Right lobe of liver (tissue), 6 donors: ENCODE results near the gene GPR39. TPM values are rescaled to one million over a fixed set of nuclear protein-coding genes. Genes with fewer than 3 reads are reported as not detected.

Experiments
- ATAC-seq, 4 donors: fragments of 200-7000 bp; cut with Tn5 transposase; one replicate each; pipeline ENCODE4 v1.9.1; 2020; ENCODE audit warnings: mild to moderate bottlenecking in 4 of 4, moderate library complexity in 4 of 4
- DNase-seq, 3 donors: peaks; one replicate each; pipeline ENCODE4 v3.0.0-alpha.2; 2020
- H3K27ac ChIP-seq, 3 donors: fragments of 200-600 bp; one replicate each; pipeline ENCODE4 v1.8.0; 2022
- H3K27me3 ChIP-seq, 2 donors: fragments of 200-600 bp; one replicate each; pipeline ENCODE4 v1.8.0; 2022
- H3K36me3 ChIP-seq, 4 donors: fragments of 200-600 bp; sonication (generic) in 1 of 4; one replicate each; pipeline versions ENCODE4 v1.5.1 to v1.8.0; 2017 to 2022; ENCODE audit warnings: control low read depth in 1 of 4
- H3K4me1 ChIP-seq, 4 donors: fragments of 200-600 bp; sonication (generic) in 1 of 4; one replicate each; pipeline versions ENCODE4 v1.5.1 to v1.8.0; 2017 to 2022; ENCODE audit warnings: control low read depth in 1 of 4
- H3K4me3 ChIP-seq, 3 donors: fragments of 200-600 bp; one replicate each; pipeline ENCODE4 v1.8.0; 2022
- H3K9me3 ChIP-seq, 4 donors: fragments of 200-600 bp; sonication (generic) in 1 of 4; one replicate each; pipeline versions ENCODE4 v1.5.1 to v1.8.0; 2017 to 2022; ENCODE audit warnings: control low read depth in 1 of 4
- POLR2A ChIP-seq: fragments of 450-650 bp; IDR thresholded peaks from one replicate; pipeline ENCODE4 v1.6.1; 2017; ENCODE audit warnings: antibody characterized with exemption, mild to moderate bottlenecking
- WGBS: methylation state at CpG from one replicate; pipeline ENCODE4 v1.1.6; 2018; ENCODE audit warnings: low coverage, low lambda C conversion rate; ENCODE audit not compliant: insufficient coverage; ENCODE audit errors: missing lambda C conversion rate; 5-methylcytosine and 5-hydroxymethylcytosine counted together
- intact Hi-C, 2 donors: fragments of 100-400 bp; cut with DNase I; formaldehyde crosslinking; loops; one replicate each; pipeline versions ENCODE4 v1.11.2 to v1.14.1; 2022
- total RNA-seq, 6 experiments: library from RNA; depleted of rRNA in 2 of 6; stranded (reverse); fragments of >200 nt in 2 of 6; fragmentation: NEBNext Ultra II Directional in 3 of 6; extraction: Animal tissue kit (Norgen Biotek cat#: 25700) in 3 of 6; gene quantifications; one replicate each; pipeline versions ENCODE4 v1.1.0 to v1.2.4, GENCODE V29; 2016 to 2023
- TF ChIP-seq, protein P1 (sequence below), 4 donors: fragments of 200-600 bp in 3 of 4; fragments of 450-650 bp in 1 of 4; IDR thresholded peaks; one replicate each; pipeline versions ENCODE4 v1.5.1 to v1.8.0; 2016 to 2022; ENCODE audit warnings: antibody characterized with exemption in 4 of 4, mild to moderate bottlenecking in 2 of 4
- donor health status: DM: no; HTN: yes; CAD: no.
- donor health status: DM: no; HTN: no; CAD: no.
- donor health status: DM: no; HTN: no; CAD: no.
- donor health status: DM: no; HTN: yes; CAD: no.
- donor health status: DM: no; HTN: yes; CAD: no.

GPR39 gene
- total RNA-seq, 6 experiments from 2014 or later = 3.6 to 9.1 (median 6.0) TPM

DNA sequence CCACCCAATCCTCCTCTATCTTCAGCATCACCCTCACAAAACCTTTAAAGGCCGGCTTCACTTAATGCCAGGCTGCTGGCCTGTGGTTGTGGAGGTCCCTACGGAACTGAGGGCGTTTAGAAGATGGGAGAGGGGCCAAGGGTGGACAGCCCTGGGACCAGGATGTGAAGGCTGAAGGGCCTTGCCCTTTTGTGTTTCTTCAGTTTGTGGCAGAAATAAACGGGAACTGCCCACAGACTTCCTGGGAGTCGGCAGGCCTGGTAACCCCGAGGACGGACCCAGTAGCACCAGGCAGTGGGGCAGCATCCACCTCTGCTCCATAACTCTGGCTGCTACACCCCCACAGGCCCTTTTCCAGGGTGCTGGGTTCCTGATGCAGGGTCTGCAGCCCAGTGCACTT, 202.1 kb downstream of the GPR39 start:
- no CpG with 5 or more reads among the region's 7 CpGs for WGBS
- ATAC-seq (no peak), DNase-seq (no peak)
- Histone ChIP-seq H3K36me3 (no peaks in the 10 kb centered on the region), H3K27ac (no peak overlapping the region), H3K9me3 (no peaks in the 10 kb centered on the region), H3K4me3 (no peak overlapping the region), H3K27me3 (no peaks in the 10 kb centered on the region), H3K4me1 (peaks cover 0 to 23% (median 0%) of the 10 kb centered on the region in 4 donors)
- intact Hi-C loops = no loop called here
- no peak for TF ChIP-seq POLR2A
- TF ChIP-seq, protein P1, sequence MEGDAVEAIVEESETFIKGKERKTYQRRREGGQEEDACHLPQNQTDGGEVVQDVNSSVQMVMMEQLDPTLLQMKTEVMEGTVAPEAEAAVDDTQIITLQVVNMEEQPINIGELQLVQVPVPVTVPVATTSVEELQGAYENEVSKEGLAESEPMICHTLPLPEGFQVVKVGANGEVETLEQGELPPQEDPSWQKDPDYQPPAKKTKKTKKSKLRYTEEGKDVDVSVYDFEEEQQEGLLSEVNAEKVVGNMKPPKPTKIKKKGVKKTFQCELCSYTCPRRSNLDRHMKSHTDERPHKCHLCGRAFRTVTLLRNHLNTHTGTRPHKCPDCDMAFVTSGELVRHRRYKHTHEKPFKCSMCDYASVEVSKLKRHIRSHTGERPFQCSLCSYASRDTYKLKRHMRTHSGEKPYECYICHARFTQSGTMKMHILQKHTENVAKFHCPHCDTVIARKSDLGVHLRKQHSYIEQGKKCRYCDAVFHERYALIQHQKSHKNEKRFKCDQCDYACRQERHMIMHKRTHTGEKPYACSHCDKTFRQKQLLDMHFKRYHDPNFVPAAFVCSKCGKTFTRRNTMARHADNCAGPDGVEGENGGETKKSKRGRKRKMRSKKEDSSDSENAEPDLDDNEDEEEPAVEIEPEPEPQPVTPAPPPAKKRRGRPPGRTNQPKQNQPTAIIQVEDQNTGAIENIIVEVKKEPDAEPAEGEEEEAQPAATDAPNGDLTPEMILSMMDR (IDR thresholded peaks at IDR 0.05) = no peak

- intact Hi-C loops = no loop called here
- Histone ChIP-seq H3K9me3 (no peaks in the 10 kb centered on the region), H3K4me3 (no peak overlapping the region), H3K4me1 (peaks cover 0 to 23% (median 0%) of the 10 kb centered on the region in 4 donors), H3K27me3 (no peaks in the 10 kb centered on the region), H3K27ac (no peak overlapping the region), H3K36me3 (no peaks in the 10 kb centered on the region)
- ATAC-seq (no peak), DNase-seq (no peak)
- no peak for TF ChIP-seq POLR2A
- TF ChIP-seq, protein P1 (IDR thresholded peaks at IDR 0.05) = no peak
- 83% methylated on average over 2 of the region's 2 CpGs for WGBS
Observed at GRCh38 chr2:132620115-132620514, 203.5 kb downstream of the GPR39 start.

GRCh38 chr2:132621131-132621875, 204.7 kb downstream of the GPR39 start:
- DNase-seq (peak in 2 of 3 donors; percentile 51 to 67), ATAC-seq (peak; percentile 76 to 94 (median 80))
- Histone ChIP-seq H3K27ac (peak overlapping the region in 2 of 3 donors; percentile 2 to 27), H3K27me3 (no peaks in the 10 kb centered on the region), H3K4me1 (peaks cover 0 to 23% (median 0%) of the 10 kb centered on the region in 4 donors), H3K9me3 (no peaks in the 10 kb centered on the region), H3K4me3 (no peak overlapping the region), H3K36me3 (no peaks in the 10 kb centered on the region)
- 22% methylated on average over 4 of the region's 8 CpGs for WGBS
- intact Hi-C loops = no loop called here
- TF ChIP-seq POLR2A = no peak
- TF ChIP-seq, protein P1 (IDR thresholded peaks at IDR 0.05) = no peak

DNA sequence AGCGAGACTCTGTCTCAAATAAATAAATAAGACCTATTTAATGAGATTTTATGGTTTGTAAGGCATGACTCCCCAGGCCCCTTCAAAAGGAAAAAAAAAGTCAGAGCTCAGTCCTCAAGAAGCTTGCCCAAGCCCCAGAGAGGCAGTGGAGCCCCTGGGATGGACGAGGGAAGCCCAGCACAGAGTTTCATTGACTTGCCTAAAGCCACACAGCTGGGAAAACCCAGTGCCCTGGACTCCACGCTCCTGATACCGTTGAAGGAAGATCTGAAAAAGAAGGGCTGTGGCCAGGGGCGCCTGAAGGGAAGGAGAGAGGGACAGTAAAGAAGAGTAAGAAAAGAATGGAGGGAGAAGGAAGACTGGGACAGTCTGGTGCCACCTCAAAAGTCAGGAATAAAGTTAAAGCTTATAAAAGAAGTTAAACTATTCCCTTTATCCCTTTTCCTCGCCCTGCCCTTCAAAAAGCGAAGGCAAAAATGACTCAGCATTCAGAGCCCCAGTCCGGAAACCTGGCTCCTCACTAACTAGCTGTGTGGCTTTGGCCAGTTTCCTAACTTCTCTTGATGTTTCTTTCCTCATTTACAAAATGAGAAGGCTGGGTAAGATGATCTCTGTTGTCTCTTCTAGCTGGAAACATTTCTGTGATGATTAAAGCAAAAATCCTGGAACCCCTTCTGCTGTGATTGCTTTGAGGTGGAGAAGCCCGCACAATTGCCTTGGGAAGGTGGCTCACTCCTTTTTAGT, 206.7 kb downstream of the GPR39 start:
- ATAC-seq (no peak), DNase-seq (no peak)
- Histone ChIP-seq H3K4me1 (peaks cover 0 to 16% (median 0%) of the 10 kb centered on the region in 4 donors), H3K27me3 (no peaks in the 10 kb centered on the region), H3K9me3 (no peaks in the 10 kb centered on the region), H3K27ac (no peak overlapping the region), H3K36me3 (no peaks in the 10 kb centered on the region), H3K4me3 (no peak overlapping the region)
- TF ChIP-seq, protein P1 (IDR thresholded peaks at IDR 0.05) = no peak
- TF ChIP-seq POLR2A = no peak
- intact Hi-C loops = no loop called here
- WGBS = 81% methylated on average over 9 of the region's 9 CpGs
